Stimulated activated CD8-positive, alpha-beta memory T cell treated with anti-CD3 and anti-CD28 coated beads, Interleukin-15, amount 100 ng/mL, for 4 hours (primary cell): ENCODE measurements around the gene ZNF839.
A peak's percentile ranks its signal among the peaks of the same experiment; 100 is the strongest.
"Not testable (repeated sequence)": the region's sequence is repeated elsewhere in the genome, so short reads cannot be mapped to it uniquely, and the experiment has no call there.

Experiments
- DNase-seq, 2 donors: peaks; one replicate each; pipeline ENCODE4 v3.0.0-alpha.2; 2020; ENCODE audit warnings: low read depth in 2 of 2

ZNF839 gene

DNA sequence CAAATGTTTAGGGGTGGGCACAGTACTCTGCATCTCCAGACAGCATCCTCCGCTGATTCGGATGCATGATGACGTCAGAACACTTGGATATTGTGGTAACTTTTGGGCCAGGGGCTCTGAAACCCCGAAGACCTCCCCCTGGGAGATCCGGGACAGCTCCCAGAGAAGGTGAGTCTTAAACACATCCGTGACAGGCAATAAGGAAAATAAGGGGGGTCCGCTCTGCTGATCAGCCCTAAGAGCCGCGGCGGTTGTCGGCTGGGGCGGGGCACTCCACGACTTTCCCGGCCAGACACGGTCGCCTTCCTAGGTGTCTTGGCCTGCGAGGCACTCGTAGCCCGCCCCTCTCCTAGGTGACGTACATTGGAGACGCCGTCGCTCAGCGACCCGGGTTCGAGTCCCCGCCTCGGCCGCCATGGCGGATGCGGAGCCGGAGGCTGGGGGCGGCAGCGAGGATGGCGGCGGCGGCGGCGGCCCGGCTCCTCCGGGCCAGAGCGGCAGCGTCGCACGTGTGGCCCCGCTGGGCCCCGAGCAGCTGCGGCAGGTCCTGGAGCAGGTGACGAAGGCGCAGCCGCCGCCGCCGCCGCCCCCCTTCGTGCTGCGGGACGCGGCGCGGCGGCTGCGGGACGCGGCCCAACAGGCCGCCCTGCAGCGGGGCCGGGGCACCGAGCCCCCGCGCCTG, at the start of gene ZNF839:
Gene ZNF839, plus strand, starts transcription at position 396 of the 682 bp plus-strand sequence. Its CDS starts 20 bp downstream, at position 416.
- peak; percentile 81 to 91 for DNase-seq

DNA sequence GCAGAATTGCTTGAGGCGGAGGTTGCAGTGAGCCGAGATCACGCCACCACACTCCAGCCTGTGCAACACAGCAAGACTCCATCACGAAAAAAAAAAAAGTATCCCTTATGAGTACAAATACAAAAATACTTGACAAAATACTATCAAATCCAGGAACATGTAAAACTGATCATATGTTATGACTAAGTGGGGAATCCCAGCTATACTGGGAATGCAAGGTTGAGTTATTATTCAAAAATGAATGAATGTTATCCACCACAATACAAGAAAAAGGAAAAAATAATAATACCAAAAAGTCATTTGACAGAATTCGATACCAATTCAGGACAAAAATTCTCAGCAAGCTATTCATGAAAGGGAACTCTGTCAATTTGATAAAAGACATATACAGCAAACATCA, 47.2 kb upstream of the ZNF839 start:
- no peak for DNase-seq

DNA sequence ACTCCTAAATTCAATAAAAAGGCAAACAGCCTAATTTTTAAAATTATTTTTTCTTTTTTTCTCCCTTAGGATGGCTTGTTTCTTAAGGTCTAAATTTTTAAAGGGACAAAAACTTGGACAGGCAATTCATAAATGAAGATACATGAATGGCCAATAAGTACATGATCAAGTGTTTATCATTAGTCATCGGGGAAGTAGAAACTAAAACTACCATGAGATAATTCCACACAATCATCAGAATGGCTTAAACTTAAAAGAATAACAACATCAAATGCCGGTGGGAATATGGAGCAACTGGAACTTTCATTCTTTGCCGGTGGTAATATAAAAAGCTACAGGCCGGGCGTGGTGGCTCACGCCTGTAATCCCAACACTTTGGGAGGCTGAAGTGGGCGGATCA, 43.7 kb upstream of the ZNF839 start:
- DNase-seq: no peak

DNA sequence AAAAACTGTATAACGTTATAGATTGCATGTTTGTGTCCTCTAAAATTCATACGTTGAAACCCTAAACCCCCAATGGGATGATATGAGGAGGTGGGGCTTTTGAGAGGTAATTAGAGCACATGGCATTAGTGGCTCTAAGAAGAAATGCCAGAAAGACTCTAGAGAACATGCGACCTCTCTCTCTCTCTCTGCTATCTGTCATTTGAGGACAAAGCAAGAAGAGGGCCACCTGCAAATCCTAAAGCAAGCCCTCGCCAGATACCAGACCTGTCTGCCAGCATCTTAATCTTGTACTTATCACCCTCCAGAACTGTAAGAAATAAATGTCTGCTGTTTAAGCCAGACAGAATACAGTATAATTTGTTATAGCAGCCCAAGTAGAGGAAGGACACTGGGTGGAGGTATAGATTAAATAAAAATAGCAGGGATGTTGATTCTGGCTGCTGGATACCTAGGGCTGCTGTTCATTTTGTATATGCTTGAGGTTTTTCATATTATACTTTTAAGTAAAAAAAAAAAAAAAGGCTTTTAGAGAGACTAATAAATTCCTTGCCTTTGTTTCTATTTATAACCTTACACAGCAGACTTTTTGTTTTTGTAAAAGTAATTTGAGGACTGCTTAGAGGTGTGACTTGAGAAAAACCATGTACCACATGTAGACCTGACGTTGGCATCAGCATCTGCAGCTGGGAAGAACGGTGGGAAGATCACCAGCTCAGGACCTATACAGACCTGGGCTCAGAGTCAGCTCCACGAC, 41.5 kb upstream of the ZNF839 start:
- no peak for DNase-seq

DNA sequence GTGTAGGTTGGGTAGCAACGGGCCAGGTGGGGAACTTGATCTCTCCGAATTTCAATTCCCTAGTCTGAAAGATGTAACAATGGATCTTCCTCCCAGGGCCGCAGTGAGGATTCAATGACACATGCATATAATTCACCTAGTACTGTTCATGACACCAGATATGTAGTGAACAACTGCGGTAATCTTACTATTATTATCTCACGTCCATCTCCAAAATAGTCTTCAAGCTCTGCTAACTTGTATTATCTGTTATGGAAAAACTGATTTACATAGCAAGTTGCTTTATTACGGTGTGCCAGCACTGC, 41.0 kb upstream of the ZNF839 start:
- no peak for DNase-seq

DNA sequence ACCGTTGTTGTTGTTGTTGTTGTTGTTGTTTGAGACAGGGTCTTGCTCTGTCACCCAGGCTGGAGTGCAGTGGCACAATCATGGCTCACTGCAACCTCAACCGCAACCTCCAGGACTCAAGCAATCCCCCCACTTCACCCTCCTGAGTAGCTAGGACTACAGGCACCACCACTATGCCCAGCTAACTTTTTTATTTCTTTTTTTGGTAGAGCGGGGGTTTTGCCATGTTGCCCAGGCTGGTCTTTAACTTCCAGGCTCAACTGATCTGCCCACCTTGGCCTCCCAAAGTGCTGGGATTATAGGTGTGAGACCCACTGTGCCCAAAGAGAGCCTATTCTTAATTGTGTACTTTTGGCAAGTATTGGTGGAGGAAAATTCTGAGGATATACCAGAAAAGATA, 40.3 kb upstream of the ZNF839 start:
- no peak for DNase-seq

DNA sequence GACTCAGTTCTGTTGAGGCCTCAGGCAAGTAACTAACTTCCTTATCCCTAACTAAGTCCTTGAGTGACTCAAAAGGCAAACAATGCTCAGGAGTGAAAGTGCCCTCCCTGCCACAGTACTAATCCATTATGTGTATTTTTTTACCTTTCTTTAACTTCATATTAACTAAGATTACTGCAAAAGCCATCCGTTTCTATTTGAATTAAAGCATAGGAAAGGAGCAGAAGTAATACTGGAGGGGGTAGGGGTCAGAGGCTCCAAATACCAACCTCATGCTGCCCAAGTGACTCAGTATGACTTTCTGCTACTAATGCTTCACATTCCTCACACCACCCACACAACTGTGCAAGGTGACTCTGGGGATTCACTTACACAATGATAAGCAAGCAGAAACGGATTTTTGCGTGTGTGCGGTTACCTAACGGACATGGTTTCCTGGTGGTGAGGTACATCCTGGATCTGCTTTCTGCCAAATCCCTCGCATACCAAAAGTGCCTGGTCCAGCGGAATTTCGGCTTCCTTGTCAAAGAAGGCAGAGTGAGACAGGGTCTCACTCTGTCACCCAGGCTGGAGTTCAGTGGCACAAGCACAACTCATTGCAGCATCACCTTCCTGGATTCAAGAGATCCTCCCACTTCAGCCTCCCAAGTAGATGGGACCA, 39.7 kb upstream of the ZNF839 start:
- no peak for DNase-seq

DNA sequence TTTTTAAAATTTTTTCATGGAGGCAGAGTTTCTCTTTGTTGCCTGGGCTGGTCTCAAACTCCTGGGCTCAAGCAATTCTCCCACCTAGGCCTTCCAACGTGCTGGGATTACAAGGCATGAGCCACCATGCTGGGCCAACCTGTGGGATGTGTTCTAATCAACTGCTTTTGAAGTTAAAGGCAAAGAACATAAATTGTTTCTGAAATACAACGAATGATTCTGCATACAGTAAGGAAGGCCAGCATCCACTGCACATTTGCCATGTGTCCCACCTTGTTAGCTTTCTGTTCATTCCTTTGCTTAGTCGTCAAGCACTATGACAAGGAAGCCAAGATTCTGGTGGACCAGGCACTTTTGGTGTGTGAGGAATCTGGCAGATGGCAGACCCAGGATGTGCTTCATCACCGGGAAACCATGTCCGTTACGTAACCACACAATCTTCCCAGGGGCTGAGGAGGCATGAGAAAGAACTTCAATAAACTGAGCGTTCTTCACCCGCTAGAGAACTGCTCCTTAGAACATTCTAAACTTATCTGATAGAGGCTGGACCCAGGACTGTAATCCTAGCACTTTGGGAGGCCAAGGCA, 39.1 kb upstream of the ZNF839 start:
- DNase-seq: no peak

DNA sequence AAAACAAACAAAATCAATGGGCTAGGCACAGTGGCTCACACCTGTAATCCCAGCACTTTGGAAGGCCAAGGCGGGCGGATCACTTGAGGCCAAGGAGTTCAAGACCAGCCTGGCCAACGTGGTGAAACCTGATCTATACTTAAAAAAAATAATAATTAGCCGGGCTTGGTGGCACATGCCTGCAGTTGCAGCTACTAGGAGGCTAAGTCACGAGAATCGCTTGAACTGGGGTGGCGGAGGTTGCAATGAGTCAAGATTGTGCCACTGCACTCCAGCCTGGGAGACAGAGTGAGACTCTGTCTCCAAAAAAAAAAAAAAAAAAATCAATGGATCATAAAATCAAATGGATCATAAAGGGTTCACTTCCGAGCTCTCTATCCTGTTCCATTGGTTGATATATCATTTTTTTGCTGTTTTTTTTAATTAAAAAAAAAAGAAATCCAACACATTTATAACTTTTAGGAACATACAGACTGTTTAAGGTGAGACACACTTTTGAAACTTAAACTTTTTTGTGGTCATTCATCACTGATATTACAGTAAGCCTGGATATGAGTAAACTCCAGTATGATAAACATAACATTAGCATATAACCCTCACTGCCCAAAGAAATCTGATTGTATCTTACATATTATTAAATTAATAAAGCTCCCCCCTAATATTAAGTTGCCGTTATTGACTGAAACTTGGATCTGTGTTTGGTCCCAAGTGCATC, 36.6 kb upstream of the ZNF839 start:
- DNase-seq: no peak

DNA sequence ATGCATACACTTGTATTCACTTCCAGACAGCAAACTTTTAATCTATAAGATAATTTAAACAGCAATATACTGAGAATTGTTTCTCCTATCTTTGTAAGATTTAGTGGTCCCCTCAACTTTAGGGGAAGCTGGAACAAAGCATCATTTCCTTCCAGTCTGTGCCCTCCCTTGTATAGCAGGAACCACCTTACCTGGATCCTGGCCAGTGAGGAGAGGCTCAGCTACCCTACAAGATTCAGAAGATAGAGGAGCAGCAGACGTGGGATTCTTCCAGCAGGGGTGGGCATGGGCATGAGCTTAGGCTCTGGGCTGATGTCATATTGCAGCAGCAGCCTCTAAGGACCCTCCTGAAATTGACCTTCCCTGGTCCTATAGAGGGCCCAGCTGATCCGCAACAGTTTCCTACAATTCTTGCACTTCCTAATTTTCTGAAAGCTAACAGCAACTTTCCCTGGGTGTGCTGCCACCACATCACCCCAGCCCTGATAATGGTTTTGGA, 35.9 kb upstream of the ZNF839 start:
- DNase-seq: no peak

DNA sequence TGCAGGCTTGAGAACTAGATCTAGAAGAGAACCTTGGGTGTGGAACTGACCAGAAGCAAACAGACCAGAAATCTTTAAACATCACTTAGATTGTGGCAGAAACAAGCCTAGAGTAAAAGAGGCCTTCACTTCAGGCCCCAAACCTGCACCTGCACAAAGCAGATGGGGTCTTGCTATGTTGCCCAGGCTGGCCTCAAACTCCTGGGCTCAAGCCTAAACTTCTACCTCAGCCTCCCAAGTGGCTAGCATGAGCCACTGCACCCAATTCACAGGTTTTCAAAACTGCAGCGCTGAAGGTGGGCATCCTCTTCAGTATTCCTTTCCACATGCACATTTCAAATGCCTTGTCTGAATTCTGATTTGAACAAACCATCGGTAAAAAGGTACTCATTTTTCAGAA, 34.4 kb upstream of the ZNF839 start:
- DNase-seq: no peak

DNA sequence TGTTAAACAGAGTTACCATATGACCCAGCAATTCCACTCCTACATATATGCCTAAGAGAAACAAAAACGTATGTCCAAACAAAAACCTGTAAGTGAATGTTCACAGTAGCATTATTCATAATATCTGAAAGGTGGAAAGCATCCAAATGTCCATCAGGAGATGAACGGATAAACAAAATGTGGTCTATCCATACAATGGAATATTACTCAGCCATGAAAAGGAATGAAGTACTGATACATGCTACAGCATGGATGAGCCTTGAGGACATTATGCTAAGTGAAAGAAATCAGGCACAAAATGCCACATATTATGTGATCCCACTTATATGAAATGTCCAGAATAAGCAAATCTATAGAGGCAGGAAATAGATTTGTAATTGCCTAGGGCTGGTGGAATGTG, 31.4 kb upstream of the ZNF839 start:
- no peak for DNase-seq

DNA sequence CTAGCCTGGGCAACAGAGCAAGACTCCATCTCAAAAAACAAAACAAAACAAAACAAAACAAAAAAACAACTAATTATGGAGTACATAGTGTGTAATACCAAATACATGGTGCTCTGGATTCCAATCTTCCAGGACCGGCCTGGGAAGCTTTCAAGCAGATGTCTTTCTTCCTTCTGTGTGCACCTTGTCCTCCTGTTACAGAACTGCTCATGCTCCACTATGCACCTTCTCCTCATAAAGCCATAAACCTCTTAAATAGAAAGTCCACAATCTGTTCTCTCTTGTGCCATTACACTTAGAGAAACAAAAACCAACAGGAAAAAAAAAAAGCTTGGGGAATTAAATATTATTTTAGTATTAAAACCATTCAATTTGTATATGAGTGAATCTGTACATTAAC, 27.1 kb upstream of the ZNF839 start:
- DNase-seq: no peak

DNA sequence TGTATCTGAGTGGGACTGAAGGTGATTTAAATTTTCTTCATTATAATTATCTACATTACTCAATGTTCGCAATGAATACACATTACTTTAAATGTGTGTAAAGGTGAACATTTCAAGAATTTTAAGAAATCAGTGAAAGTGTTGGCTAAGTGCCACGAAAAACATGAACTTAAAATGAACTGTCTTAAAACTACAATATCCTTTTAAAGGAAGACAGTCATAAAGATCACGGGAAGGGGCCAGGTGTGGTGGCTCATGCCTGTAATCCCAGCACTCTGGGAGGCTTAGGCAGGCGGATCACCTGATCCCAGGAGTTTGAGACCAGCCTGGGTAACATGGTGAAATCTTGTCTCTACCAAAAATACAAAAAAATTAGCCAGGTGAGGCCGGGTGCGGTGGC, 25.8 kb upstream of the ZNF839 start:
- no peak for DNase-seq

DNA sequence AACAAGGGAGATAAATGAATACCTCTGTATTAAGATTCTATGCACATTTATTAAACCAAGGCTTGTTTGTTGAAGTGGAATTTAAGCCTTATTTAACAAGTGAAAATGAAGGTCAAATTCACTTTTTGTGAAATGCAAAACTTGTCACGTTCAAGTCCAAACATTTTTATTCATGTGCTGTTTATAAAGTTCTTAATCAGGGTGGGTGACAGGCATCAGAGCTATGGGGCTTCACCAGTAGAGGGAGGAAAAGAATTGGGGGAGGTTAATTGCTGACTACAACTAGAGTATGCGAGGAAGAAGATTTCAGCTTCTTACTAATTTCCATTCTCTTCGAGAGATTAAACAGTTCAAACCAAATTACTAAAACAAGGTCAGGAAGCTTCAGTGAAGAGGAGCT, 24.3 kb upstream of the ZNF839 start:
- no peak for DNase-seq

DNA sequence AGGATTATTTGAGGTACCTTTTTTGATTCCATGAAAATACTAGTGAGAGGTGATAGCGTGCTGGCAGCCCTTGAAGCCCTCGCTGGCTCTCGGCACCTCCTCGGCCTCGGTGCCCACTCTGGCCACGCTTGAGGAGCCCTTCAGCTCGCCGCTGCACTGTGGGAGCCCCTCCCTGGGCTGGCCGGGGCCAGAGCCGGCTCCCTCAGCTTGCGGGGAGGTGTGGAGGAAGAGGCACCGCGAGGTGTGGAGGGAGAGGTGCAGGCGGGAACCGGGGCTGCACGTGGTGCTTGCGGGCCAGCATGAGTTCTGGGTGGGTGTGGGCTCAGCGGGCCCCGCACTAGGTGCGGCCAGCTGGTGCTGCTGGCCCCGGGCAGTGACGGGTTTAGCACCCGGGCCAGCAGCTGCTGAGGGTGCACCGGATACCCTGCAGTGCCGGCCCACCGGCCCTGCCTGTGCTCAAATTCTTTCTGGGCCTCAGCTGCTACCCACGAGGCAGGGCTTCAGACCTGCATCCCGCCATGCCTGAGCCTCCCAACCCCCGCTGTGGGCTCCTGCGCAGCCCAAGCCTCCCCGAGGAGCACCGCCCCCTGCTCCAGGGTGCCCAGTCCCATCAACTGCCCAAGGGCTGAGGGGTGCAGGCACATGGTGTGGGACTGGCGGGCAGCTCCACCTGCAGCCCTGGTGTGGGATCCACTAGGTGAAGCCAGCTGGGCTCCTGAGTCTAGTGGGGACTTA, 21.9 kb upstream of the ZNF839 start:
- DNase-seq: no peak

DNA sequence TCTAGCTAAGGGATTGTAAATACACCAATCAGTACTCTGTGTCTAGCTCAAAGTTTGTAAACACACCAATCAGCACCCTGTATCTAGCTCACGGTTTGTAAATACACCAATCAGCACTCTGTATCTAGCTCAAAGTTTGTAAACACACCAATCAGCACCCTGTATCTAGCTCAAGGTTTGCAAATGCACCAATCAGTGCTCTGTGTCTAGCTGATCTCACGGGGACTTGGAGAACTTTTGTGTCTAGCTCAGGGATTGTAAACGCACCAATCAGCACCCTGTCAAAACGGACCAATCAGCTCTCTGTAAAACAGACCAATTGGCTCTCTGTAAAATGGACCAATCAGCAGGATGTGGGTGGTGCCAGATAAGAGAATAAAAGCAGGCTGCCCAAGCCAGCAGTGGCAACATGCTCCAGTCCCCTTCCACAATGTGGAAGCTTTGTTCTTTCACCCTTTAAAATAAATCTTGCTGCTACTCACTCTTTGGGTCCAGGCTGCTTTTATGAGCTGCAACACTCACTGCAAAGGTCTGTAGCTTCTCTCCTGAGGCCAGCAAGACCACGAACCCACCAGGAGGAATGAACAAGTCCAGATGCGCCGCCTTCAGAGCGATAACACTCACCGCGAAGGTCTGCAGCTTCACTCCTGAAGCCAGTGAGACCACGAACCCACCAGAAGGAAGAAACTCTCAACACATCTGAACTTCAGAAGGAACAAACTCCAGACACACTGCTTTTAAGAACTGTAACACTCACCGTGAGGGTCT, 21.1 kb upstream of the ZNF839 start:
- DNase-seq: not testable (repeated sequence)

DNA sequence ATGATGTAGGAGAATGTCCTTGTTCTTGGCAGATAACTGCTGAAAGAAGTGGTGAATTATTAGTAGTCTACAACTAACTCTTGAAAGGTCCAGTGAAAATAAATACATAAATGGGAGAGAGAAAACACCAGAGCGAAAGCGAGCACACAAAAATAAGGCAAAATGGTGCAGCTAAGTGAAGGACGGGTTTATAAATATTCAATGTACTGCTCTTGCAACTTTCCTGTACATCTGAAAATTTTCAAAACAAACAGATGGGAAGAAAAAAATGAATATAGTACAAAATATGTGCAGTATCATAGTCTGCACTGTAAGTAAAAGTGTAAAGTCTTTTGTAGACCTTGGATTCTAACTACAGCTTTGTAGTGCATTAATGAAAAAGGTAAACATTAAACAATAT, 15.9 kb upstream of the ZNF839 start:
- DNase-seq: no peak

DNA sequence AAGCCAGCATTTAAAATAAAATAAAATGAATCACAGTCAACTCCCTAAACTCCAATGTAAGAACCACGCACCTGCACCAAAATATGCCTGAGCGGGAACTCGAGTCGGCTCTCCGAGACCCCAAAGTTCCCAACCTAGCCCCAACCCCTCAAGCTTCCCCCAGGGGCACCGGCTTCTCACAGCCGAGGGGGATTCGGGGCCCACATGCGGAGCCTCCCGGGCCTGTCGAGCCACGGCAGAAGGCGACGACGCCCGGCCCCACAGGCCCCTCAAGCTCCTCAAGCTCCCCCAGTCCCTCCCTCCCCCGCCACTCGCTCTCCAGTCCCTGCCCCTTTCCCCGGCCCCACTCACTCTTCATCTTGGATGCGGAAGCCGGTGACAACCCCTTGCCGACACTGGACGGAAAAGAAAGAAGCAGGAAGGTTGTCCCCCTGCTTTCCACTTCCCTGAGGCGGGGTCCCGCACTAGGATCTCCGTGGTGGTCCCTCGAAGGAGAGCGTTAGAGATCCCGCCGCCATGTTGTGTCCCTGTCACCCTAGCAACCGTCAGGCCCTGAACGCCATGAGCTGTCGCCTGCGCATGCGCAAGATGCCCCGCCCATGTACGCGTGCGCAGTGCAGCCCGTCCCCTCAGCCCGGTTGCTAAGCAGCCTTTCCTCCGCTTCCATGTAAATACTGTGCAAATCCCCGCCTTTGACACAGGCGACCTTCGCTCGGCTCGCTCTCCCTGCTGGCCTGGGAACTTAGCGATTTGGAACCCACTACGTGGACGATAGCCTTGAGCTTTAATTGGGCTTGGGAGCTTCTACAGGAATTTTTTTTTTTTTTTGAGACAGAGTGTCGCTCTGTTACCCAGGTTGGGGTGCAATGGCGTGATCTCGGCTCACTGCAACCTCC, 14.7 kb upstream of the ZNF839 start, which contains the start of gene MOK:
Gene MOK, minus strand, starts transcription at position 554 of the 896 bp plus-strand sequence. Its CDS starts 196 bp downstream, at position 358.
- peak; percentile 91 to 94 for DNase-seq
